HUES48 (cell line): ENCODE results near the gene PARVB.

Source experiments
- H3K27ac ChIP-seq: one replicate; pipeline ENCODE4 v1.7.0; 2013; ENCODE audit warnings: low read depth, low read length, inconsistent platforms
- H3K27me3 ChIP-seq: 2 replicates; pipeline ENCODE4 v1.6.1; 2013; ENCODE audit warnings: mild to moderate bottlenecking, low read length; ENCODE audit not compliant: control insufficient read depth, insufficient read depth
- H3K36me3 ChIP-seq: 2 replicates; pipeline ENCODE4 v1.6.1; 2013; ENCODE audit warnings: low read length; ENCODE audit not compliant: control insufficient read depth, insufficient read depth
- H3K4me1 ChIP-seq: 2 replicates; pipeline ENCODE4 v1.6.1; 2013; ENCODE audit warnings: mild to moderate bottlenecking, low read length; ENCODE audit not compliant: control insufficient read depth, insufficient read depth
- H3K4me3 ChIP-seq: 2 replicates; pipeline ENCODE4 v1.5.1; 2013; ENCODE audit warnings: mild to moderate bottlenecking, low read depth, low read length
- H3K9ac ChIP-seq: 2 replicates; pipeline ENCODE4 v1.6.1; 2013; ENCODE audit warnings: mild to moderate bottlenecking, low read depth, low read length, moderate library complexity
- H3K9me3 ChIP-seq: 2 replicates; pipeline ENCODE4 v1.6.1; 2013; ENCODE audit warnings: low read length; ENCODE audit not compliant: control insufficient read depth, insufficient read depth

PARVB gene

DNA sequence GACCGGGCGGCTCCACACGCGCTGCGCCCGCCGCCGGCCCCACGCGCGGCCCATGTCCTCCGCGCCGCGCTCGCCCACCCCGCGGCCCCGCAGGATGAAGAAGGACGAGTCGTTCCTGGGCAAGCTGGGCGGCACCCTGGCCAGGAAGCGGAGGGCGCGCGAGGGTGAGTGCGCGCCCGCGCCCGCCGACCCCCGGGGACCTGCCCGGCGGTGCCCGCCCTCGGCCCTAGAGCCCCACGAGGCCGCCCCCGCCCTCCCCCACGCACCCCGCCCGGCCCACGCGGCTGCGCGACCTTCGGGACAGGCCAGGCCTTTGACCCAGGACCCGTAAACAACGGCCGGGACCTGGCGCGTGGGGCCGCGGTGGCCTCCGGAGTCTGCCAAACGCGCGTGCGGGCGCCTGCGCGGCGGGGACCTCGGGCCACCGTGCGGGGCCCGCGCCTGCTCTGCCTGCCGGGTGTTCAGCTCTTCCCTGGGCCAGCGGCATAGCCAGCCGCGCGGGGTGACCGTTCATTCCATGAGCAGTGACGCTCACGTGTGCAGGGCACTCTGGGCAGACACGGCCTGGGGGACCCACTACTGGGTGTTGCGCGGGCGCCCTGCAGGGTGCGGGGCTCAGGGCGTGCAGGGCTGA is at the start of gene PARVB:
PARVB (plus strand) TSS at position 15 of the 634 bp plus-strand sequence; CDS start at position 53, 38 bp downstream.
- no peaks in the 10 kb centered on the region for H3K4me1 ChIP-seq
- H3K4me3 ChIP-seq, result peak within 1 kb of the TSS; percentile 51
- H3K27ac ChIP-seq, result no peak within 1 kb of the TSS
- no peaks in the 10 kb centered on the region for H3K9me3 ChIP-seq
- H3K9ac ChIP-seq, result peak within 1 kb of the TSS; percentile 31
- no peaks in the 10 kb centered on the region for H3K36me3 ChIP-seq
- no peaks in the 10 kb centered on the region for H3K27me3 ChIP-seq

GRCh38 chr22:43975041-43975440 is 49.1 kb upstream of the PARVB start:
- no peaks in the 10 kb centered on the region for H3K27me3 ChIP-seq
- H3K36me3 ChIP-seq, result peaks cover 94% of the 10 kb centered on the region
- no peak overlapping the region for H3K9ac ChIP-seq
- no peak overlapping the region for H3K4me3 ChIP-seq
- no peaks in the 10 kb centered on the region for H3K9me3 ChIP-seq
- H3K27ac ChIP-seq, result no peak overlapping the region
- H3K4me1 ChIP-seq, result no peaks in the 10 kb centered on the region

DNA sequence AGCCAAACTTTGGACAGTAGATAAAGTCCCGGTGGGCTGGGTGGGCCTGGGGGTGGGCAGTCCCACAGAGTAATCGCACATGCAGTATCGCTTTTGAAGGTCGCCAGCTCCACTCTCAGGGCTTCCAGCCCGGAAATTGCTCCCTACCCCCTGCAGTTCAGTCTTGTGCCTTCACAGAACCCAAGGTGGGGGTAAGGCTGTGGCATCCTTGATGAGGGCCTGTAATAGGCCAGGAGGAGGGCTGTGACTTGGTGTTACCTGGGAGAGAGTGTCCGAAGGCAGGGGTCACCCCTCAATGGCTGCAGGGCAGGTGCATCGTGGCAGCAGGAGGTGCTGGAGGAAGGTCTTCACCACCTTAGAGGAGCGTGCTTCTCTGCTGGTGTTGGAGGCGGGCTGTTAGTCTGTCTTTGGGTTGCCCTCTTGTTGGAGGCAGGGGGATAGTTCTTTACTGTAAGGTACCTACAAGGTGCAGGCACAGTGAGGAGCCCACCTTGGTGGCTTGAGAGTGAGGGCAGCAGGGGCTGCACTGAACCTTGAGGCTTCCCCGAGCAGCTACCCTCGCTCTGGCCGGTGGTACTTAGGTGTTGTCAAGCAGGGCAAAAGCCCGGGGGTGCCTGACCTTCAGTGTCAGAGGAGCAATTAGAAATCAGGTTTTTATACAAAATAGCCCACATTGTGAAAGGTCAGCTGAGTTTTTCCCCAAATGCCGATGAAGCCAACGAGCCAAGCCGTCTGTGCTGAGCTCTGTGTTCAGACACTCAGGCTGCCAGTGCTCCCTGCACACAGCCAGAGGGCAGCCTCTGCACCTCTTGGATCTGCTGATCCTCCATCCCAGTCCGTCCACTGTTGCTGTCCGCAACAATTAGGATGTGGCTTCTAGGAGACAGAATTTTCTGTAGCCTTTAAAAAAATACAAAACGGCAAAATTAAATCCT is 47.0 kb upstream of the PARVB start:
- H3K27me3 ChIP-seq, result no peaks in the 10 kb centered on the region
- H3K4me1 ChIP-seq, result no peaks in the 10 kb centered on the region
- H3K27ac ChIP-seq, result no peak overlapping the region
- H3K4me3 ChIP-seq, result no peak overlapping the region
- H3K36me3 ChIP-seq, result peaks cover 97% of the 10 kb centered on the region
- no peaks in the 10 kb centered on the region for H3K9me3 ChIP-seq
- no peak overlapping the region for H3K9ac ChIP-seq

- Histone ChIP-seq H3K27ac (no peak overlapping the region), H3K9me3 (no peaks in the 10 kb centered on the region), H3K4me3 (no peak overlapping the region), H3K9ac (no peak overlapping the region), H3K27me3 (no peaks in the 10 kb centered on the region), H3K4me1 (no peaks in the 10 kb centered on the region), H3K36me3 (peaks cover 94% of the 10 kb centered on the region)
Observed at GRCh38 chr22:43978558-43978957, 45.5 kb upstream of the PARVB start.

GRCh38 chr22:43980579-43980978 is 43.5 kb upstream of the PARVB start:
- Histone ChIP-seq H3K27me3 (no peaks in the 10 kb centered on the region), H3K36me3 (peaks cover 89% of the 10 kb centered on the region), H3K9me3 (no peaks in the 10 kb centered on the region), H3K4me1 (no peaks in the 10 kb centered on the region), H3K9ac (no peak overlapping the region), H3K4me3 (no peak overlapping the region), H3K27ac (no peak overlapping the region)

DNA sequence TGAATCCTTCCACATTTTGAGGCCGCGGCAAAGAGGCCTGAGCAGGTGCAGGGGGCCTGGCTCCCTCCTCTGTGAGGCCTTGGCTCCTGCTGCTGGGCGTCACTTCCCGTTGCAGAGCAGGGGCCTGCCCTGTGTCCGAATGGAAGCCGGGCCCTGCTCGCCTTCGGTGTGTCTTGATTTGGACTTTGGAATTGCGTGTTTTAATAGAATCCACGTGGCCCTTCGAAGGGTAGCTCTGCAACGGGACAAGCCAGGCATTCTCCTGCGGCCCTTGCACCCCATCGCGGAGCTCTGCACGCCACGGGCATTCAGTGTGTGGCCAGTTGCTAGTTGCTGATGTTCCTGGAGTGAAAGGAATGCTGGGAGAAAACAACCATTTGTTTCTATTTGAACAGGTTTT is 43.1 kb upstream of the PARVB start:
- no peak overlapping the region for H3K9ac ChIP-seq
- H3K4me3 ChIP-seq, result no peak overlapping the region
- H3K27me3 ChIP-seq, result no peaks in the 10 kb centered on the region
- H3K27ac ChIP-seq, result no peak overlapping the region
- H3K4me1 ChIP-seq, result no peaks in the 10 kb centered on the region
- peaks cover 87% of the 10 kb centered on the region for H3K36me3 ChIP-seq
- H3K9me3 ChIP-seq, result no peaks in the 10 kb centered on the region

DNA sequence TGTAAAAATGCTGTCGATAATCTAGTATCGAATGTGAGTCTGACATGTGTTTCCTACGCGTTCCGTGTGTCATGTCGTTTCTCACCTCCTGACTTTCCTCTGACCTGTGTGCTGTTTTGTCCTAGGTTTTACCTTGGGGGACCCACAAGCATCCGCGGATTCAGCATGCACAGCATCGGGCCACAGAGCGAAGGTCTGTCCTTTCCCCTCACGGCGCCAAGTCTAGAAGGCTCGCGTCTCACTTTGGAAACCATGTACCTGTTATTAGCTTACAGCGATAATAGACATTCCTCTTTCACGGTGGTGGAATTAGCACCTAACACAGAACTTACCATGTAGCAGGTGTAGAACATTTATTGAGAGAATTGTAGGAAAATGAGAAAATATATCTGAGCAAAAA is 40.3 kb upstream of the PARVB start:
- Histone ChIP-seq H3K4me3 (no peak overlapping the region), H3K27me3 (no peaks in the 10 kb centered on the region), H3K9me3 (no peaks in the 10 kb centered on the region), H3K4me1 (no peaks in the 10 kb centered on the region), H3K9ac (no peak overlapping the region), H3K36me3 (peaks cover 85% of the 10 kb centered on the region), H3K27ac (no peak overlapping the region)

DNA sequence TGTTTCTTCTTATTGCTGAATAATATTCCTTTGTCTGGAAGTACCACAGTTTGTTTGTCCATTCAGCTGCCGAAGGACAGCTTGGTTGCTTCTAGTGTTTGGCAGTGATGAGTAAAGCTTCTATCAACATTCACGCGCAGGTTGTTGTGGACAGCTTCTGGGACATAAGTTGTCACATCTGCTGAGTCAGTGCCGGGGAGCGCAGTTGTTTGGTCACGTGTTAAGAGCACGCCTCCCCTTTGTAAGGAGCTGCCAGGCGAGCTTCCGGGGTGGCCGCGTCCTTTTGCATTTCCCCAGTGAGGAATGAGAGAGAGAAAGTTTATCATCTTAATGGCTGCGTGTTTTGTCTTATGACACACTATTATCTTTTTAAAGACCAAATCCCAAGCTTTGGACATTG is 38.6 kb upstream of the PARVB start:
- Histone ChIP-seq H3K27me3 (no peaks in the 10 kb centered on the region), H3K9me3 (no peaks in the 10 kb centered on the region), H3K4me3 (no peak overlapping the region), H3K9ac (no peak overlapping the region), H3K36me3 (peaks cover 84% of the 10 kb centered on the region), H3K4me1 (no peaks in the 10 kb centered on the region), H3K27ac (no peak overlapping the region)

- Histone ChIP-seq H3K27ac (no peak overlapping the region), H3K36me3 (peaks cover 81% of the 10 kb centered on the region), H3K9ac (no peak overlapping the region), H3K27me3 (no peaks in the 10 kb centered on the region), H3K9me3 (no peaks in the 10 kb centered on the region), H3K4me3 (no peak overlapping the region), H3K4me1 (0 out of 2 replicates have a peak, but pooled peaks cover 2% of the 10 kb centered on the region)
Observed at GRCh38 chr22:43988116-43988820, 35.8 kb upstream of the PARVB start.

GRCh38 chr22:43988960-43989359 is 35.1 kb upstream of the PARVB start:
- H3K27me3 ChIP-seq, result no peaks in the 10 kb centered on the region
- H3K9me3 ChIP-seq, result no peaks in the 10 kb centered on the region
- H3K9ac ChIP-seq, result no peak overlapping the region
- H3K4me3 ChIP-seq, result no peak overlapping the region
- 0 out of 2 replicates have a peak, but pooled peaks cover 2% of the 10 kb centered on the region for H3K4me1 ChIP-seq
- peaks cover 81% of the 10 kb centered on the region for H3K36me3 ChIP-seq
- H3K27ac ChIP-seq, result no peak overlapping the region
